Epidermal melanocyte (primary cell): Measurements from ENCODE around the gene ZFAND3.

ENCODE experiments used
- DNase-seq: peaks from one replicate; pipeline ENCODE4 v3.0.0; 2011; ENCODE audit warnings: low spot score; ENCODE audit not compliant: insufficient read length

ZFAND3 gene

GRCh38 chr6:38180586-38180985, 361.1 kb downstream of the ZFAND3 start:
- DNase-seq, result no peak

- no peak for DNase-seq
Observed at GRCh38 chr6:38182426-38182825, 362.9 kb downstream of the ZFAND3 start.

- no peak for DNase-seq
Observed at GRCh38 chr6:38183856-38184584, 364.5 kb downstream of the ZFAND3 start.

GRCh38 chr6:38184585-38185080, 365.1 kb downstream of the ZFAND3 start:
- no peak for DNase-seq

- DNase-seq, result no peak
Observed at GRCh38 chr6:38185244-38185643, 365.7 kb downstream of the ZFAND3 start.

- DNase-seq, result no peak
Observed at GRCh38 chr6:38185752-38186151, 366.2 kb downstream of the ZFAND3 start.

- DNase-seq, result no peak
Observed at GRCh38 chr6:38187325-38187724, 367.8 kb downstream of the ZFAND3 start.

- DNase-seq, result no peak
Observed at GRCh38 chr6:38187811-38188590, 368.5 kb downstream of the ZFAND3 start.

GRCh38 chr6:38188677-38189335, 369.3 kb downstream of the ZFAND3 start:
- DNase-seq, result no peak

GRCh38 chr6:38191418-38191817, 371.9 kb downstream of the ZFAND3 start:
- DNase-seq, result no peak

- no peak for DNase-seq
Observed at GRCh38 chr6:38192011-38192410, 372.5 kb downstream of the ZFAND3 start.

- no peak for DNase-seq
Observed at GRCh38 chr6:38192487-38192886, 373.0 kb downstream of the ZFAND3 start.

GRCh38 chr6:38193051-38193450, 373.5 kb downstream of the ZFAND3 start:
- DNase-seq, result no peak

GRCh38 chr6:38193481-38194281, 374.2 kb downstream of the ZFAND3 start:
- no peak for DNase-seq

GRCh38 chr6:38194282-38194572, 374.7 kb downstream of the ZFAND3 start:
- no peak for DNase-seq

- no peak for DNase-seq
Observed at GRCh38 chr6:38194589-38194988, 375.1 kb downstream of the ZFAND3 start.

- no peak for DNase-seq
Observed at GRCh38 chr6:38195113-38195635, 375.6 kb downstream of the ZFAND3 start.

- no peak for DNase-seq
Observed at GRCh38 chr6:38198219-38198618, 378.7 kb downstream of the ZFAND3 start.
